GM19324 (cell line): Measurements from ENCODE around the gene IL10.
"Not testable (repeated sequence)": the region's sequence is repeated elsewhere in the genome, so short reads cannot be mapped to it uniquely, and the experiment has no call there.

Source experiments
- ATAC-seq: cut with Tn5 transposase; IDR thresholded peaks from one replicate; pipeline ENCODE4 v1.9.1; 2021; ENCODE audit warnings: mild to moderate bottlenecking, moderate library complexity; ENCODE audit not compliant: unreplicated experiment, low FRiP score

The IL10 gene

GRCh38 chr1:206768472-206769303 is 3.6 kb downstream of the IL10 start:
- ATAC-seq = peak; percentile 15

- no peak for ATAC-seq
These were observed 5.9 kb downstream of the IL10 start for GRCh38 chr1:206766251-206766856.

GRCh38 chr1:206765771-206766170 is 6.5 kb downstream of the IL10 start:
- not testable (repeated sequence) for ATAC-seq

GRCh38 chr1:206762741-206763364 is 9.4 kb downstream of the IL10 start:
- ATAC-seq = not testable (repeated sequence)

GRCh38 chr1:206761159-206761768 is 11.0 kb downstream of the IL10 start:
- ATAC-seq = no peak

- no peak for ATAC-seq
These were observed 11.7 kb downstream of the IL10 start for GRCh38 chr1:206760590-206760989.

- no peak for ATAC-seq
These were observed 14.6 kb downstream of the IL10 start for GRCh38 chr1:206757524-206758266.

GRCh38 chr1:206754011-206754410 is 18.3 kb downstream of the IL10 start:
- ATAC-seq = no peak

GRCh38 chr1:206753141-206753540 is 19.2 kb downstream of the IL10 start:
- ATAC-seq = no peak

- no peak for ATAC-seq
These were observed 19.8 kb downstream of the IL10 start for GRCh38 chr1:206752481-206752880.

GRCh38 chr1:206751891-206752290 is 20.4 kb downstream of the IL10 start:
- no peak for ATAC-seq

- no peak for ATAC-seq
These were observed 23.8 kb downstream of the IL10 start for GRCh38 chr1:206748348-206749030.

GRCh38 chr1:206745301-206745700 is 27.0 kb downstream of the IL10 start:
- ATAC-seq = no peak

GRCh38 chr1:206744683-206745082 is 27.6 kb downstream of the IL10 start:
- no peak for ATAC-seq

- no peak for ATAC-seq
These were observed 29.4 kb downstream of the IL10 start for GRCh38 chr1:206742719-206743383.

- no peak for ATAC-seq
These were observed 31.1 kb downstream of the IL10 start for GRCh38 chr1:206741142-206741701.

GRCh38 chr1:206739411-206740076 is 32.8 kb downstream of the IL10 start:
- peak; percentile 80 for ATAC-seq
